Liver (tissue), 9 donors: Measurements from ENCODE around the gene DCDC2C. TPM values are rescaled to one million over a fixed set of nuclear protein-coding genes. Genes with fewer than 3 reads are reported as not detected.

ENCODE experiments used
- DNase-seq: peaks from one replicate; pipeline ENCODE4 v3.0.0-alpha.2; 2017; ENCODE audit warnings: low spot score
- H3K27ac ChIP-seq, 2 donors: one replicate each; pipeline ENCODE4 v1.7.0; 2013; ENCODE audit warnings: inconsistent platforms in 2 of 2, low read length in 2 of 2, control low read depth in 1 of 2, low read depth in 1 of 2, mild to moderate bottlenecking in 1 of 2
- H3K27me3 ChIP-seq, 4 donors: one replicate each; pipeline versions ENCODE4 v1.6.1 to v1.7.0; 2013; ENCODE audit warnings: low read length in 3 of 4, inconsistent platforms in 1 of 4, mild to moderate bottlenecking in 1 of 4, moderate library complexity in 1 of 4; ENCODE audit not compliant: control insufficient read depth in 4 of 4, insufficient read depth in 4 of 4
- H3K36me3 ChIP-seq, 4 donors: one replicate each; pipeline versions ENCODE4 v1.6.1 to v1.7.0; 2013; ENCODE audit warnings: low read length in 3 of 4, mild to moderate bottlenecking in 3 of 4, low read depth in 1 of 4, moderate library complexity in 1 of 4; ENCODE audit not compliant: control insufficient read depth in 4 of 4, insufficient read depth in 3 of 4
- H3K4me1 ChIP-seq, 4 donors: one replicate each; pipeline versions ENCODE4 v1.6.1 to v1.7.0; 2013; ENCODE audit warnings: low read length in 3 of 4, mild to moderate bottlenecking in 3 of 4, moderate library complexity in 1 of 4; ENCODE audit not compliant: control insufficient read depth in 4 of 4, insufficient read depth in 4 of 4
- H3K4me3 ChIP-seq, 3 donors: one replicate each; pipeline versions ENCODE4 v1.6.1 to v1.7.0; 2013; ENCODE audit warnings: low read length in 3 of 3, control low read depth in 1 of 3, low read depth in 1 of 3, mild to moderate bottlenecking in 1 of 3
- H3K9ac ChIP-seq, 2 donors: one replicate each; pipeline ENCODE4 v1.7.0; 2013; ENCODE audit warnings: low read length in 2 of 2, mild to moderate bottlenecking in 2 of 2, moderate library complexity in 2 of 2, control low read depth in 1 of 2, low read depth in 1 of 2
- H3K9me3 ChIP-seq, 4 donors: one replicate each; pipeline versions ENCODE4 v1.6.1 to v1.7.0; 2013; ENCODE audit warnings: low read length in 3 of 4; ENCODE audit not compliant: control insufficient read depth in 4 of 4
- EGR1 ChIP-seq, 2 donors: IDR thresholded peaks; 2 replicates each; pipeline ENCODE4 v1.6.1; 2016 to 2018; ENCODE audit warnings: antibody characterized with exemption in 2 of 2, low read depth in 2 of 2
- FOXA1 ChIP-seq: IDR thresholded peaks from 2 replicates; pipeline ENCODE4 v1.6.1; 2016; ENCODE audit warnings: antibody characterized with exemption
- FOXA2 ChIP-seq: IDR thresholded peaks from 2 replicates; pipeline ENCODE4 v1.6.1; 2016; ENCODE audit warnings: antibody characterized with exemption
- GABPA ChIP-seq, 2 donors: IDR thresholded peaks in 1 of 2; conservative IDR thresholded peaks in 1 of 2; 2 replicates each; pipeline ENCODE4 v1.6.1; 2016; ENCODE audit warnings: antibody characterized with exemption in 2 of 2, mild to moderate bottlenecking in 1 of 2, moderate library complexity in 1 of 2
- HNF4A ChIP-seq, 2 donors: conservative IDR thresholded peaks; 2 replicates each; pipeline ENCODE4 v1.6.1; 2016; ENCODE audit warnings: antibody characterized with exemption in 2 of 2, mild to moderate bottlenecking in 2 of 2
- HNF4G ChIP-seq: IDR thresholded peaks from 2 replicates; pipeline ENCODE4 v1.6.1; 2016; ENCODE audit warnings: antibody characterized with exemption
- JUND ChIP-seq, 2 donors: IDR thresholded peaks; 2 replicates each; pipeline ENCODE4 v1.6.1; 2016; ENCODE audit warnings: antibody characterized with exemption in 2 of 2
- NR2F2 ChIP-seq: IDR thresholded peaks from 2 replicates; pipeline ENCODE4 v1.6.1; 2016; ENCODE audit warnings: antibody characterized with exemption
- RAD21 ChIP-seq, 2 donors: IDR thresholded peaks; 2 replicates each; pipeline ENCODE4 v1.6.1; 2016; ENCODE audit warnings: antibody characterized with exemption in 2 of 2, mild to moderate bottlenecking in 2 of 2
- RXRA ChIP-seq, 2 donors: IDR thresholded peaks; 2 replicates each; pipeline ENCODE4 v1.6.1; 2017 to 2018; ENCODE audit warnings: antibody characterized with exemption in 2 of 2, mild to moderate bottlenecking in 1 of 2
- SP1 ChIP-seq: IDR thresholded peaks from 2 replicates; pipeline ENCODE4 v1.6.1; 2018; ENCODE audit warnings: antibody characterized with exemption, mild to moderate bottlenecking
- TAF1 ChIP-seq: conservative IDR thresholded peaks from 2 replicates; pipeline ENCODE4 v1.6.1; 2016; ENCODE audit warnings: antibody characterized with exemption, mild to moderate bottlenecking
- YY1 ChIP-seq: IDR thresholded peaks from 2 replicates; pipeline ENCODE4 v1.6.1; 2016; ENCODE audit warnings: antibody characterized with exemption, mild to moderate bottlenecking
- WGBS: extraction: QIAGEN DNeasy Blood & Tissue Kit; methylation state at CpG from one replicate; pipeline ENCODE4 v1.1.7; 2013; 5-methylcytosine and 5-hydroxymethylcytosine counted together
- polyA plus RNA-seq, 2 donors: library from polyadenylated mRNA; stranded (reverse) in 1 of 2; unstranded in 1 of 2; fragments of 200-250 nt in 1 of 2; fragments of >200 nt in 1 of 2; fragmentation: Nextera tagmentation in 1 of 2; extraction: Ambion mirVana in 1 of 2; gene quantifications; one replicate each; pipeline versions ENCODE4 v1.2.1 to v1.2.3, GENCODE V29; 2013 to 2015
- total RNA-seq, 2 donors: library from RNA; depleted of rRNA; stranded (reverse); fragments of >200 nt; gene quantifications; one replicate each; pipeline ENCODE4 v1.2.3, GENCODE V29; 2014
- TF ChIP-seq, protein P1 (sequence below): IDR thresholded peaks from 2 replicates; pipeline ENCODE4 v1.6.1; 2016; ENCODE audit warnings: antibody characterized with exemption
- TF ChIP-seq, protein P2 (sequence below): fragments of 150-350 bp; IDR thresholded peaks from 2 replicates; pipeline ENCODE4 v1.5.1; 2017; ENCODE audit warnings: improper control_type of control experiment, low read depth, low read length; ENCODE audit not compliant: missing input control
- TF ChIP-seq, protein P3 (sequence below): IDR thresholded peaks from 2 replicates; pipeline ENCODE4 v1.6.1; 2016; ENCODE audit warnings: antibody characterized with exemption, mild to moderate bottlenecking
- TF ChIP-seq, protein P4 (sequence below): IDR thresholded peaks from 2 replicates; pipeline ENCODE4 v1.6.1; 2016; ENCODE audit warnings: antibody characterized with exemption
- TF ChIP-seq, protein P5 (sequence below): IDR thresholded peaks from 2 replicates; pipeline ENCODE4 v1.6.1; 2016; ENCODE audit warnings: antibody characterized with exemption
- donor health status: healthy.
- donor health status: healthy.
- donor health status: healthy.
- donor health status: healthy.
- donor health status: healthy.

Gene DCDC2C
- total and polyA plus RNA-seq, 4 donors: not detected

DNA sequence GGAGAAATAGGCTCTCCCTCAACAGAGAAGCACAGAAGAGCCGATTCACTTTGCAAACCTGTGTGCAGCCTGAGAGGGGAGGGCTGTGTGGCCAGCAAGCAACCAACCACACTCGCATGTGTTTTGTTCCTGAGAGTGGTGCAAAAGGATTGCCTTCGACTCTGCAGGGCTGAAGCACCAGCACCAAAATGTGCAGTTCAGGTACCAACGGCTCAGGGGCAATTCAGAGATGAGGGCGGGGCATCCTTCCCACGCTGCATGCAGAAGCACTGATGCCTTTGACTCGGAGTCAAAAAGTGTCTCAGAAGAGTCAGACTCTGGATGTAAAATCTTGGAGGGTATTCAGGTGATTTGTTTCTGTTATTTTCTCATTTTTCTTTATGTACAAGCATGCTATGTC lies 55.5 kb downstream of the DCDC2C start:
- no peaks in the 10 kb centered on the region for H3K4me1 ChIP-seq
- DNase-seq: no peak
- TF ChIP-seq, protein P1, sequence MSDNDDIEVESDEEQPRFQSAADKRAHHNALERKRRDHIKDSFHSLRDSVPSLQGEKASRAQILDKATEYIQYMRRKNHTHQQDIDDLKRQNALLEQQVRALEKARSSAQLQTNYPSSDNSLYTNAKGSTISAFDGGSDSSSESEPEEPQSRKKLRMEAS: no peak
- TF ChIP-seq NR2F2: no peak
- no peak for TF ChIP-seq EGR1 (IDR thresholded peaks at IDR 0.05; ENCODE audit: low read depth in 2 of 2)
- TF ChIP-seq SP1: no peak
- TF ChIP-seq HNF4G: no peak
- no peak for TF ChIP-seq HNF4A (conservative IDR thresholded peaks at IDR 0.05)
- TF ChIP-seq, protein P2, sequence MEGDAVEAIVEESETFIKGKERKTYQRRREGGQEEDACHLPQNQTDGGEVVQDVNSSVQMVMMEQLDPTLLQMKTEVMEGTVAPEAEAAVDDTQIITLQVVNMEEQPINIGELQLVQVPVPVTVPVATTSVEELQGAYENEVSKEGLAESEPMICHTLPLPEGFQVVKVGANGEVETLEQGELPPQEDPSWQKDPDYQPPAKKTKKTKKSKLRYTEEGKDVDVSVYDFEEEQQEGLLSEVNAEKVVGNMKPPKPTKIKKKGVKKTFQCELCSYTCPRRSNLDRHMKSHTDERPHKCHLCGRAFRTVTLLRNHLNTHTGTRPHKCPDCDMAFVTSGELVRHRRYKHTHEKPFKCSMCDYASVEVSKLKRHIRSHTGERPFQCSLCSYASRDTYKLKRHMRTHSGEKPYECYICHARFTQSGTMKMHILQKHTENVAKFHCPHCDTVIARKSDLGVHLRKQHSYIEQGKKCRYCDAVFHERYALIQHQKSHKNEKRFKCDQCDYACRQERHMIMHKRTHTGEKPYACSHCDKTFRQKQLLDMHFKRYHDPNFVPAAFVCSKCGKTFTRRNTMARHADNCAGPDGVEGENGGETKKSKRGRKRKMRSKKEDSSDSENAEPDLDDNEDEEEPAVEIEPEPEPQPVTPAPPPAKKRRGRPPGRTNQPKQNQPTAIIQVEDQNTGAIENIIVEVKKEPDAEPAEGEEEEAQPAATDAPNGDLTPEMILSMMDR: no peak
- TF ChIP-seq, protein P3, sequence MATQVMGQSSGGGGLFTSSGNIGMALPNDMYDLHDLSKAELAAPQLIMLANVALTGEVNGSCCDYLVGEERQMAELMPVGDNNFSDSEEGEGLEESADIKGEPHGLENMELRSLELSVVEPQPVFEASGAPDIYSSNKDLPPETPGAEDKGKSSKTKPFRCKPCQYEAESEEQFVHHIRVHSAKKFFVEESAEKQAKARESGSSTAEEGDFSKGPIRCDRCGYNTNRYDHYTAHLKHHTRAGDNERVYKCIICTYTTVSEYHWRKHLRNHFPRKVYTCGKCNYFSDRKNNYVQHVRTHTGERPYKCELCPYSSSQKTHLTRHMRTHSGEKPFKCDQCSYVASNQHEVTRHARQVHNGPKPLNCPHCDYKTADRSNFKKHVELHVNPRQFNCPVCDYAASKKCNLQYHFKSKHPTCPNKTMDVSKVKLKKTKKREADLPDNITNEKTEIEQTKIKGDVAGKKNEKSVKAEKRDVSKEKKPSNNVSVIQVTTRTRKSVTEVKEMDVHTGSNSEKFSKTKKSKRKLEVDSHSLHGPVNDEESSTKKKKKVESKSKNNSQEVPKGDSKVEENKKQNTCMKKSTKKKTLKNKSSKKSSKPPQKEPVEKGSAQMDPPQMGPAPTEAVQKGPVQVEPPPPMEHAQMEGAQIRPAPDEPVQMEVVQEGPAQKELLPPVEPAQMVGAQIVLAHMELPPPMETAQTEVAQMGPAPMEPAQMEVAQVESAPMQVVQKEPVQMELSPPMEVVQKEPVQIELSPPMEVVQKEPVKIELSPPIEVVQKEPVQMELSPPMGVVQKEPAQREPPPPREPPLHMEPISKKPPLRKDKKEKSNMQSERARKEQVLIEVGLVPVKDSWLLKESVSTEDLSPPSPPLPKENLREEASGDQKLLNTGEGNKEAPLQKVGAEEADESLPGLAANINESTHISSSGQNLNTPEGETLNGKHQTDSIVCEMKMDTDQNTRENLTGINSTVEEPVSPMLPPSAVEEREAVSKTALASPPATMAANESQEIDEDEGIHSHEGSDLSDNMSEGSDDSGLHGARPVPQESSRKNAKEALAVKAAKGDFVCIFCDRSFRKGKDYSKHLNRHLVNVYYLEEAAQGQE: no peak
- no peak for TF ChIP-seq RXRA (IDR thresholded peaks at IDR 0.05)
- TF ChIP-seq YY1: no peak
- TF ChIP-seq FOXA2: no peak
- TF ChIP-seq, protein P4, sequence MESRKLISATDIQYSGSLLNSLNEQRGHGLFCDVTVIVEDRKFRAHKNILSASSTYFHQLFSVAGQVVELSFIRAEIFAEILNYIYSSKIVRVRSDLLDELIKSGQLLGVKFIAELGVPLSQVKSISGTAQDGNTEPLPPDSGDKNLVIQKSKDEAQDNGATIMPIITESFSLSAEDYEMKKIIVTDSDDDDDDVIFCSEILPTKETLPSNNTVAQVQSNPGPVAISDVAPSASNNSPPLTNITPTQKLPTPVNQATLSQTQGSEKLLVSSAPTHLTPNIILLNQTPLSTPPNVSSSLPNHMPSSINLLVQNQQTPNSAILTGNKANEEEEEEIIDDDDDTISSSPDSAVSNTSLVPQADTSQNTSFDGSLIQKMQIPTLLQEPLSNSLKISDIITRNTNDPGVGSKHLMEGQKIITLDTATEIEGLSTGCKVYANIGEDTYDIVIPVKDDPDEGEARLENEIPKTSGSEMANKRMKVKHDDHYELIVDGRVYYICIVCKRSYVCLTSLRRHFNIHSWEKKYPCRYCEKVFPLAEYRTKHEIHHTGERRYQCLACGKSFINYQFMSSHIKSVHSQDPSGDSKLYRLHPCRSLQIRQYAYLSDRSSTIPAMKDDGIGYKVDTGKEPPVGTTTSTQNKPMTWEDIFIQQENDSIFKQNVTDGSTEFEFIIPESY: no peak
- no peak for TF ChIP-seq RAD21 (IDR thresholded peaks at IDR 0.05)
- TF ChIP-seq, protein P5, sequence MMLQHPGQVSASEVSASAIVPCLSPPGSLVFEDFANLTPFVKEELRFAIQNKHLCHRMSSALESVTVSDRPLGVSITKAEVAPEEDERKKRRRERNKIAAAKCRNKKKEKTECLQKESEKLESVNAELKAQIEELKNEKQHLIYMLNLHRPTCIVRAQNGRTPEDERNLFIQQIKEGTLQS: no peak
- TF ChIP-seq TAF1: no peak
- TF ChIP-seq JUND (IDR thresholded peaks at IDR 0.05): no peak
- TF ChIP-seq FOXA1: no peak
- TF ChIP-seq GABPA (IDR thresholded peaks at IDR 0.05 in 1 of 2, conservative IDR thresholded peaks at IDR 0.05 in 1 of 2): no peak
- no peaks in the 10 kb centered on the region for H3K27me3 ChIP-seq
- no peak overlapping the region for H3K4me3 ChIP-seq
- H3K36me3 ChIP-seq: no peaks in the 10 kb centered on the region
- no peak overlapping the region for H3K27ac ChIP-seq
- peaks cover 0 to 2% (median 0%) of the 10 kb centered on the region in 4 donors for H3K9me3 ChIP-seq
- WGBS: 67% methylated on average over 7 of the region's 7 CpGs
- H3K9ac ChIP-seq: no peak overlapping the region
